ENCODE measurements around the gene NXPH2. TPM values are rescaled to one million over a fixed set of nuclear protein-coding genes. Genes with fewer than 3 reads are reported as not detected.
A peak's percentile ranks its signal among the peaks of the same experiment; 100 is the strongest.

NXPH2 gene
- total RNA-seq = not detected

- Mint-ChIP-seq H3K36me3 (ENCODE audit: low read depth) (no peaks in the 10 kb centered on the region), H3K9me3 (no peaks in the 10 kb centered on the region), H3K4me3 (no peak within 1 kb of the TSS), H3K27me3 (peaks cover 36% of the 10 kb centered on the region), H3K27ac (no peak within 1 kb of the TSS), H3K4me1 (ENCODE audit: low read depth) (peaks cover 3% of the 10 kb centered on the region)
- DNase-seq (no peak), ATAC-seq (no peak)
- ChIA-PET CTCF (no interaction called here), POLR2A (no interaction called here)
- intact Hi-C loops (cut with micrococcal nuclease) = no loop called here
- TF ChIP-seq CTCF (IDR thresholded peaks at IDR 0.05) = no peak
Observed at GRCh38 chr2:138779781-138780445, at the start of gene NXPH2. NXPH2 (minus strand) TSS chr2:138780390; CDS start chr2:138780241, 149 bp downstream.

GRCh38 chr2:138829326-138829919 is 49.2 kb upstream of the NXPH2 start:
- no peaks in the 10 kb centered on the region for H3K9me3 Mint-ChIP-seq
- peaks cover 10% of the 10 kb centered on the region for H3K27me3 Mint-ChIP-seq
- no peaks in the 10 kb centered on the region for H3K4me1 Mint-ChIP-seq (ENCODE audit: low read depth)
- DNase-seq = peak; percentile 63
- intact Hi-C loops (cut with micrococcal nuclease) = no loop called here
- H3K4me3 Mint-ChIP-seq = no peak overlapping the region
- ChIA-PET CTCF (interaction anchor here (1.0 kb wide), 1 partner anchor 963 kb away, joined by 4 read pairs; no protein-coding TSS in a partner anchor), POLR2A (no interaction called here)
- no peak for ATAC-seq
- no peak overlapping the region for H3K27ac Mint-ChIP-seq
- no peaks in the 10 kb centered on the region for H3K36me3 Mint-ChIP-seq (ENCODE audit: low read depth)
- TF ChIP-seq CTCF (IDR thresholded peaks at IDR 0.05) = no peak

- DNase-seq (peak; percentile 12), ATAC-seq (peak; percentile 64)
- H3K36me3 Mint-ChIP-seq (ENCODE audit: low read depth) = no peaks in the 10 kb centered on the region
- TF ChIP-seq CTCF (IDR thresholded peaks at IDR 0.05) = peak; percentile 83
- CTCF ChIA-PET = interaction anchor here (0.7 to 2.6 kb wide), 17 partner anchors 9 to 964 kb away, joined by 3 to 18 read pairs (median 4); no protein-coding TSS in a partner anchor
- H3K27me3 Mint-ChIP-seq = peaks cover 11% of the 10 kb centered on the region
- POLR2A ChIA-PET = no interaction called here
- no peaks in the 10 kb centered on the region for H3K4me1 Mint-ChIP-seq (ENCODE audit: low read depth)
- H3K9me3 Mint-ChIP-seq = no peaks in the 10 kb centered on the region
- no peak overlapping the region for H3K4me3 Mint-ChIP-seq
- no peak overlapping the region for H3K27ac Mint-ChIP-seq
- intact Hi-C loops (cut with micrococcal nuclease) = loop anchor here (2.0 kb wide), 1 partner anchor 961 kb away; no protein-coding TSS in a partner anchor
Observed at GRCh38 chr2:138827426-138828054, 47.4 kb upstream of the NXPH2 start.

GRCh38 chr2:138823666-138824065 is 43.5 kb upstream of the NXPH2 start:
- TF ChIP-seq CTCF (IDR thresholded peaks at IDR 0.05) = no peak
- H3K36me3 Mint-ChIP-seq (ENCODE audit: low read depth) = no peaks in the 10 kb centered on the region
- ATAC-seq = no peak
- no peak overlapping the region for H3K4me3 Mint-ChIP-seq
- POLR2A ChIA-PET = no interaction called here
- DNase-seq = no peak
- CTCF ChIA-PET = no interaction called here
- no peaks in the 10 kb centered on the region for H3K4me1 Mint-ChIP-seq (ENCODE audit: low read depth)
- H3K27ac Mint-ChIP-seq = no peak overlapping the region
- intact Hi-C loops (cut with micrococcal nuclease) = no loop called here
- no peaks in the 10 kb centered on the region for H3K9me3 Mint-ChIP-seq
- peaks cover 11% of the 10 kb centered on the region for H3K27me3 Mint-ChIP-seq

GRCh38 chr2:138819964-138820363 is 39.8 kb upstream of the NXPH2 start:
- Mint-ChIP-seq H3K9me3 (no peaks in the 10 kb centered on the region), H3K4me3 (no peak overlapping the region), H3K27ac (no peak overlapping the region), H3K4me1 (ENCODE audit: low read depth) (no peaks in the 10 kb centered on the region), H3K27me3 (peaks cover 4% of the 10 kb centered on the region), H3K36me3 (ENCODE audit: low read depth) (no peaks in the 10 kb centered on the region)
- POLR2A ChIA-PET = no interaction called here
- no peak for DNase-seq
- ATAC-seq = no peak
- intact Hi-C loops (cut with micrococcal nuclease) = no loop called here
- no peak for TF ChIP-seq CTCF (IDR thresholded peaks at IDR 0.05)
- CTCF ChIA-PET = no interaction called here

All from activated CD8-positive, alpha-beta T cell treated with anti-CD3 and anti-CD28 coated beads for 36 hours (primary cell).